Activated T-helper 9 cell treated with anti-CD3 and anti-CD28 coated beads, Interleukin-2, amount 50 U/mL, for 16 hours (primary cell): Measurements from ENCODE around the gene TRPM3.

Experiments used
- DNase-seq: peaks from one replicate; pipeline ENCODE4 v3.0.0-alpha.2; 2020; ENCODE audit warnings: low read depth

Gene TRPM3

GRCh38 chr9:70578720-70579119, 542.7 kb downstream of the TRPM3 start:
- DNase-seq: no peak

GRCh38 chr9:70577671-70578070, 543.8 kb downstream of the TRPM3 start:
- no peak for DNase-seq

- no peak for DNase-seq
These were observed 545.3 kb downstream of the TRPM3 start for GRCh38 chr9:70576116-70576515.

- DNase-seq: no peak
These were observed 547.1 kb downstream of the TRPM3 start for GRCh38 chr9:70574151-70574837.

GRCh38 chr9:70573308-70573707, 548.1 kb downstream of the TRPM3 start:
- DNase-seq: no peak

- no peak for DNase-seq
These were observed 550.2 kb downstream of the TRPM3 start for GRCh38 chr9:70571258-70571657.

- DNase-seq: no peak
These were observed 551.6 kb downstream of the TRPM3 start for GRCh38 chr9:70569791-70570190.

GRCh38 chr9:70569070-70569772, 552.2 kb downstream of the TRPM3 start:
- no peak for DNase-seq

GRCh38 chr9:70567511-70567910, 553.9 kb downstream of the TRPM3 start:
- DNase-seq: no peak

GRCh38 chr9:70566751-70567150, 554.7 kb downstream of the TRPM3 start:
- no peak for DNase-seq

GRCh38 chr9:70566066-70566465, 555.4 kb downstream of the TRPM3 start:
- DNase-seq: no peak

GRCh38 chr9:70564468-70565335, 556.7 kb downstream of the TRPM3 start:
- DNase-seq: no peak

- peak; percentile 24 for DNase-seq
These were observed 557.8 kb downstream of the TRPM3 start for GRCh38 chr9:70563431-70564204.

- no peak for DNase-seq
These were observed 558.4 kb downstream of the TRPM3 start for GRCh38 chr9:70563010-70563409.

- no peak for DNase-seq
These were observed 559.5 kb downstream of the TRPM3 start for GRCh38 chr9:70561786-70562395.

- no peak for DNase-seq
These were observed 560.3 kb downstream of the TRPM3 start for GRCh38 chr9:70561111-70561510.

- DNase-seq: no peak
These were observed 562.3 kb downstream of the TRPM3 start for GRCh38 chr9:70559102-70559501.

- no peak for DNase-seq
These were observed 563.6 kb downstream of the TRPM3 start for GRCh38 chr9:70557661-70558369.

GRCh38 chr9:70556771-70557170, 564.6 kb downstream of the TRPM3 start:
- DNase-seq: no peak

- no peak for DNase-seq
These were observed 566.5 kb downstream of the TRPM3 start for GRCh38 chr9:70554881-70555280.
